GM18499 (cell line): ENCODE measurements around the gene GALNT14.
"Not testable (repeated sequence)": the region's sequence is repeated elsewhere in the genome, so short reads cannot be mapped to it uniquely, and the experiment has no call there.

Source experiments
- ATAC-seq: cut with Tn5 transposase; IDR thresholded peaks from one replicate; pipeline ENCODE4 v1.9.1; 2021; ENCODE audit warnings: moderate number of reproducible peaks; ENCODE audit not compliant: insufficient read depth, unreplicated experiment

GALNT14 gene

DNA sequence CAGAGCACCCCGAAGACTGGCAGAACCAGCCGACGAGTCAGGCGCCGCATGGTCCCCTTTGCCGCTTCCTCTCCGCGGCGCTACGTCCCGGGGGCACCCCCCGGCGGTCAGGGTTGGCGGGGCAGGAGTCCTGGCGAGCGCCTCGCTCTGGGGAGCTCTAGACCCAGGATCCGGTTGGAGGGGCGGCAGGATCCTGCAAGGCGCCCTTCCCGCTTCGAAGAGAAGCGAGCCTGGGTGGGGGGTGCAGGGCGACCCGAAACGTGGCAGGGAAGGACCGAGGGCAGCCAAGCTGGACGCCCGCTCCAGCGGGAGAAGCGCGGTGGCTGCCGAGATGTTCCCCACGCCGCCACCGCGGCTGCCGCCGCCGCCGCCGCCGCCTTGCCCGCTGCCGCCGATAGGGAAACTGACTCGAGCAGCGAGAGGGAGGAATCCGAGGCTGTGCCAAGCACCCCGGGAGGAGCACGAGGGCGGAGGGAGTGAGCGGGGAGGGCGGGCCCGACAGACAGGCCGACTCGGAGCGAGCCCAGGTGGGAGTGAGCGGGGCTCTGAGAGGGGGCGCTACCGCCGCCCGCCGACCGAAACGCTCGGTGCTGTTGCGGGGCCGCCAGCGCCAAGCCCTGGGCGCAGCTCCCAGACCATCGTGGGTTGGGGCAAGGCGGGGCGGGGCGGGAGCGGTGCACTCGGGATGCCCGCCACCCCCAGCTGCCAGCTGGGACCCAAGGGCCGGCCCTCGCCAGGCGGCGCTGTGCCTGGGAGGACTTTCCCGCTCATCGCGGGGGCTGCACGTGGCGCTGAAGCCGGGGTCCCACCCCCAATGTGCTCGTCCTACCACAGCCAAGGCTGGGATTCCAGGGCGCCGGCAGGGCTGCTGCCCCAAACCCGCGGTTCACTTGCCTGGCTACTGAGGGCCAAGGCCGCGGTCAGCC, at the start of gene GALNT14:
GALNT14 (minus strand) TSS at position 404 of the 926 bp plus-strand sequence; CDS start at position 50, 354 bp downstream.
- no peak for ATAC-seq

DNA sequence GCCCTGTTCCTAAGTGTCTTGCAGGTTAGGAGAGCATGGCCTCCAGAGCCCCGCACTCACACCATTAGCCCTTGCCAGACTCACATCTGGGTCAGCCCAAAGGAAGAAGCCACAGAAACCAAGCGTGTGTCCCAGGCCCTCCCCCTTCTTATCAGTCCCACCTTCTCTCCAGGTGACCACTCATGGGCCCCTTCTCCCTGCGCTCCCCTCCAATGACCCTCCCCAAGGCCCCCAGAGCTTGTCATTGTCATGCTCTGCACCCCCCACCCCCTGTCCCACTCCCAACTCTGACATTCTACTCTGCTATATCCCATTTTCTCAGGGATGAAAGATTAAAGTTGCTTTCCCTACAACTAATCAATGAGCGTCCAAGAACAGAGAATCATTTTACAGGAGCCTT, 48.9 kb upstream of the GALNT14 start:
- ATAC-seq = no peak

DNA sequence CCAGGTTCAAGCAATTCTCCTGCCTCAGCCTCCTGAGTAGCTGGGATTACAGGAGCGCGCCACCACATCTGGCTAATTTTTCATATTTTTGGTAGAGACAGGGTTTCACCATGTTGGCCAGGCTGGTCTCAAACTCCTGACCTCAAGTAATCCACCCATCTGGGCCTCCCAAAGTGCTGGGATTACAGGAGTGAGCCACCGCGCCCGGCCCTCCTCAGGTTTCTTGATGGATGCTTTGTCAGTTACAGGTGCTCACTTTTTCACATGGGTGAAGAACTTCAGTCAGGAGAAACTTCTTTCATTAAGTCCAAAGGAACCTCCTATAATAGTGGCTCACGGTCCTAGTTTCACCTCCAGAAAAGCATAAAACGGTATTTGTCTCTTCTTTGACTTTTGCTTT, 45.7 kb upstream of the GALNT14 start:
- ATAC-seq = not testable (repeated sequence)

- no peak for ATAC-seq
Measured at GRCh38 chr2:31176742-31177141, 38.5 kb upstream of the GALNT14 start.

DNA sequence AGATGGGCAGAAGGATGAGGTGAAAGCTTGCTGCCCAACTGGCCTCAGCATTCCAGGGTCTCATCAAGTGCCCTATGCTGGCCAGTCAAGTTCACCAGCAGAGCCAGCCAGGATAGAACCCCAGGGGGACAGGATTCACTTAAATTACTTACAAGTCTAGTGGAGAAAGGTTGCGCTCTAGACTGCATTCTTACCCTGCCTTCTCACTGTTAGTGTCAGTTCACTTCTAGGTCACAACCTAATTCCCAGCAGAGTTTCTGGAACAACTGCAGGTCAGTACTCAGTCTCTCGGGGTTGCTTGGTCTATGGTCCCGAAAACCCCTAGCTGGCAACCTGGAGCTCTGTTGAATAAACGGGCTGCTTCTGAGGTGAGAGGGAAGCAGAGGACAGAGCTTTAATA, 32.9 kb upstream of the GALNT14 start:
- no peak for ATAC-seq

- no peak for ATAC-seq
Measured at GRCh38 chr2:31170071-31170698, 31.9 kb upstream of the GALNT14 start.

DNA sequence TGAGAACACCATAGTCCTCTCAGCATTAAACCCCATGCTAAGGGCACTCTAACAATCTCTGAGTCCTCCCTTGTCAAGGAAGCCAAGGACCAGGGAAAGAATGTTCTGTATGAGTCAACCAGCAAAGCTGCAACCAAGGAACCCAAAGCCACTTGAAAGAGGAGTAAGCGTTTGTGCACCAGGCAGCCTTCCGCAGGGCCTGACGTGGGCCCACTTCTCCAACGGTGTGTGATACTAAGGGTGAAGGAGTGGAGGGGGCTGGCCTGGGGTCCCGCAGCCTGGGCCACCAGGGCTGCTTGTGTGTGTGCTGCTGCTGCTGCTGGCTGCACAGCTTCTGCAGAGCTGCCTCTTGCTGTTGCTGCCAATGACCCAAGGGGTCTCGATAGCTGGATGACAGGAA, 30.1 kb upstream of the GALNT14 start:
- no peak for ATAC-seq

DNA sequence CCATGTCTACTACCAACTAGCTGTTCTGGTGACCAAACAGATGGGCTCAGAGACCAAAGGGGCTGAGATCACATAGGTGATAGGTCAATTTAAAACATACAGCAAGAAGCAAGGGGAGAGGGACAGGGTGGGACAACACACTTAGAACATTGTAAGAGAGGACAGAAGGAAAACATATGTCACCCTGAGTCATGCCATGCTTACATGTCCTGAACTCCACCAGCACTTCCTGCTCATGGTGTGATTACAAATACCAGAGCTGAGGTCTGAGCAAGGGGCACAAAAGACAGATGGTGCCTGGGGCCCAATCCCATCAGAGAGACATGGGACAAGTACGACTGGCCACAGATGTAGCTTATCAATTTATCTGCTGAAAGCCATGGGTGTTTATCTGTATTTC, 28.7 kb upstream of the GALNT14 start:
- no peak for ATAC-seq

GRCh38 chr2:31163011-31163539, 24.8 kb upstream of the GALNT14 start:
- ATAC-seq = no peak

DNA sequence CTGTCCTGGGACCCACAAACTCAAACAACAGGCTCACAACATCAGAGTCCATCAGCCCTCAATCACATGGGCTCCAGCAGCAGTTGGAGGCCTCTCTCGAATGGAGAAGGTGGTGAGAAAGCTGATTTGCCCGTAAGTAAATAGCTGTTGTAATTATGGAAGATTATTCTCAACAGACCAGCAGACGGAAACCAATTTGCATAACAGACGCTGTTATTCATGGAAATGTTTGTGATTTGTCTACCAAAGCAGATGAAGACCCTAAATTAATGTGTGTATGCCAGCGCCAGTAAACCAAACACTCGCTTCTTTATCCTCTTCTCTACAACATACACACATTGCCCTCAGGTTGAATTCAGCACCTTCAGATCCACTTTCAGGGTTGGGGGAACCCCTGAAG, 23.4 kb upstream of the GALNT14 start:
- ATAC-seq = no peak

DNA sequence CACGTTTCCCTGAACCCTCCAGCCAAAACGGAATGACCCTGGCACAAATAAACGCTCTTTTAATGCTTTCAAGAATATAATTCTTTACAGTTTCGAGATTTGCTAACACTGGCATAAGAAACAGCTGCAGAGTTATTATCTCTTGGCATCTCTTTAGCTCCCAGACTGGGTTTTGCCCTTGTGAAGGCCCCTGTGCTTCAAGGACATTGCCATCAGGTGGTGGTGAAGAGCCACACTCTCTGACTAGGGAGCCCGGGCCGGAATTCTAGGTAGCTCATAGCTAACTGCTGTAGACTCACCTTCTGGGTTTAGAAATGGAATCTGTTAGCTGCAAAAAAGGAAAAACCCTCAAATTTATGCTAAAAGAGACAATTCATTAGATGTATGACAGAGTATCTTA, 13.3 kb upstream of the GALNT14 start:
- ATAC-seq = no peak

- no peak for ATAC-seq
Measured at GRCh38 chr2:31150120-31150670, 12.0 kb upstream of the GALNT14 start.

DNA sequence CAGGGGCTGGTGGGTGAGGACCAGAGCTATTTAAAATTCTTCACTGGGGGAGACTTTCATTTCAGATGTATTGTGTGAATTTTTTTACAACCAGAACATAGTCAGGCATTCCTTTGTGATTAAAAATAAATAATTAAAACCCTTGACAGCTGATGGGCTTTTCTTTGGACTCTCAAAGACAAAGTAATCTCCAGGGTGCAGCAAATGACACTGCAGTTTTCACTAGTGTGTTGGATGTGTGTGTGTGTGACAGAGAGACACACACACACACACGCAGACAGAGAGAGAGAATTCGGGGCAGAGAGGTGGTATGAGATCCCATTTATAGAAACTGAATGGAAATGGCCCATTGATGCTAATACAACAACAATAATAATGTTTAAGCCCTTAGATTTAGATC, 10.3 kb upstream of the GALNT14 start:
- no peak for ATAC-seq

GRCh38 chr2:31147645-31148044, 9.4 kb upstream of the GALNT14 start:
- ATAC-seq = no peak

DNA sequence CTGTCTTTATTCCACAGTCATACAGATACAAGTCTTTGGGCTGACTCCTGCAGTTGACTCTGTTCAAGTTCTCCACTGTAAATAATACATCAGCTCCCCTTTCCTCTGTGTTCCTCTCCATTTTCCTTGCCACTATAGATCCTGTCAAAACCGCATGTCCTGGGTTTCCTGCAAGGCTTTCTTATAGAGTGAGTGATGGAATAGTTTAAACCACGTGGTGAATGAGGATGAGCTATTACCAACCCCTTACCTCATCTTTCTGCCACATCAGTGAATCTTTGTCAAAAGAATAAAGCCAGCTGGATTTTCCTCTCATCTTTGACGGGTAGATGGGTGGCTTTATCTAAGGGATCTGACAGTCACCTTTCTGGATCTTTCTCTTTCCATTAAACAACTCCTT, 3.9 kb upstream of the GALNT14 start:
- ATAC-seq = no peak

- no peak for ATAC-seq
Measured at GRCh38 chr2:31141443-31142085, 3.3 kb upstream of the GALNT14 start.

- ATAC-seq = no peak
Measured at GRCh38 chr2:31140151-31140550, 1.9 kb upstream of the GALNT14 start.

DNA sequence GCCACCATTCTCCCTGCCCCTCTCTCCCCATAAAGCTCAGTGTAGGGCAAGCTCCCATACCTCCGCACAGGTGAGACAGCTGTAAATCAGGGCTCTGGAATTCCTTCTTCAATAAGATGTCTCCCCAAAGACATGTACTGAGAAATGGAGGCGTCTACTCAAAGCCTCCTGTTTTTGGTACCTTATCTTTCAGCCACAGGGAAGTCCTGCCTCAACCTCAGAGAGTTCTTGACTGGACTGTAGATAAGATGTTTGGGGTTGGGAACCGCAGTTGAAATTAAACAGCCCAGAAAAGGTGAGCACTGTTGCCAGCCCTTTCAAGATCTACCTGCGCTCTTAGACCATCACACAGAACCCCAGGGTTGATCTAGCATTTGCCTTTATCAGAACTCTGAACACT, 1.4 kb upstream of the GALNT14 start:
- ATAC-seq = no peak

DNA sequence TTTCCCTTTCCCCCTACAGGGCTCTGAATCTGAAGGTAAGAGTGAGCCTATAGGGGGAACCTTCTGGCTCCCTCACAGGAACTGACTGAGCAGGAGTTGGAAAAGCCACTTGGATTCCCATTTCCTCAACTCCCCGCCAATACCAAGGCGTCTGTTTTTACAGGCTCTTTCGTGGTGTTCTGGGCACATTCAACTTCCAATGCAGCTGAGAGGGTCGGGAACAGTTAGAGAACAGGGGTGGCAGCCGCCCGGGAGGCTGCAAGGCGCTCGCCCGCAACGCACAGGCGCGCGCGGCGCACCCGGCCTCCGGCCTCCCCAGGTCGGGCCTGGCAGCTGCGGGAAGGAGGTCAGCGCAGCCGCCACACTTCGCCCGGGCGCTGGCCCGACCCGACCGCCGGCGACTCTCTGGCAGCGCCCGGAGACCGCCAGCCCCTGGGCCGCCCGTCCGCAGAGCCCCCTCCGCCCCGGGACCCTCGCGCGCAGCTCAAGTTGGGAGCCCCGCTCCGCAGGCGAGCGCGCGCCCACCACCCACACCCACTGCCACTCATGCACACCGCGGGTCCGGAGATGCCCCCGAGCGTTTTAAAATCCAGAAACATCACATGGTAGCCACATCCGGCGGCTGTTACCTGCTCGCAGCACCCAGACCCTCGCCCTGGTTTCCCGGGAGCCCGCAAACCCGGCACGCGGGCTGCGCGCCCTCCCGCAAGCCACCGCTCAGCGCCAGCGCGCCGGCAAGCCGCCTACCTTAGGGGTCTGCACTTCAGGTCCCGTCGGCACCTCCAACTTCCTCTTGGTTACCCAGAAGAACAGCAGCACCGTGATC, 816 bp downstream of the GALNT14 start:
- no peak for ATAC-seq

GRCh38 chr2:31136732-31137131, 1.5 kb downstream of the GALNT14 start:
- ATAC-seq = no peak
